Left ventricle myocardium inferior (tissue), 1 donor: ENCODE data around the gene SLC16A1. TPM values are rescaled to one million over a fixed set of nuclear protein-coding genes. Genes with fewer than 3 reads are reported as not detected.
A peak's percentile ranks its signal among the peaks of the same experiment; 100 is the strongest.

ENCODE experiments used
- DNase-seq: peaks from one replicate; pipeline ENCODE4 v3.0.0-alpha.2; 2020
- H3K27ac ChIP-seq: fragments of 200-600 bp; replicated peaks from 2 replicates; pipeline ENCODE4 v1.8.0; 2021
- H3K27me3 ChIP-seq: fragments of 200-600 bp; 2 replicates; pipeline ENCODE4 v1.8.0; 2021; ENCODE audit warnings: low read depth
- H3K36me3 ChIP-seq: fragments of 200-600 bp; 2 replicates; pipeline ENCODE4 v1.8.0; 2021
- H3K4me1 ChIP-seq: fragments of 200-600 bp; 2 replicates; pipeline ENCODE4 v1.8.0; 2021
- H3K4me3 ChIP-seq: fragments of 200-600 bp; 2 replicates; pipeline ENCODE4 v1.8.0; 2021; ENCODE audit warnings: mild to moderate bottlenecking, moderate library complexity
- H3K9me3 ChIP-seq: fragments of 200-600 bp; replicated peaks from 2 replicates; pipeline ENCODE4 v1.8.0; 2021
- intact Hi-C: fragments of 100-400 bp; cut with micrococcal nuclease; formaldehyde crosslinking; loops from one replicate; pipeline ENCODE4 v1.11.0; 2022
- total RNA-seq: library from RNA; stranded (reverse); fragmentation: NEBNext Ultra II Directional; extraction: Animal tissue kit (Norgen Biotek cat#: 25700); gene quantifications from one replicate; pipeline ENCODE4 v1.2.1, GENCODE V29; 2021
- TF ChIP-seq, protein P1 (sequence below): fragments of 200-600 bp; IDR thresholded peaks from 2 replicates; pipeline ENCODE4 v1.8.0; 2021; ENCODE audit warnings: antibody characterized with exemption, mild to moderate bottlenecking, borderline replicate concordance
- donor health status: DM: no; HTN: yes; CAD: no; lungs with severe emphysema.

The SLC16A1 gene
- total RNA-seq, 1 donor from 2014 or later = 154 TPM

DNA sequence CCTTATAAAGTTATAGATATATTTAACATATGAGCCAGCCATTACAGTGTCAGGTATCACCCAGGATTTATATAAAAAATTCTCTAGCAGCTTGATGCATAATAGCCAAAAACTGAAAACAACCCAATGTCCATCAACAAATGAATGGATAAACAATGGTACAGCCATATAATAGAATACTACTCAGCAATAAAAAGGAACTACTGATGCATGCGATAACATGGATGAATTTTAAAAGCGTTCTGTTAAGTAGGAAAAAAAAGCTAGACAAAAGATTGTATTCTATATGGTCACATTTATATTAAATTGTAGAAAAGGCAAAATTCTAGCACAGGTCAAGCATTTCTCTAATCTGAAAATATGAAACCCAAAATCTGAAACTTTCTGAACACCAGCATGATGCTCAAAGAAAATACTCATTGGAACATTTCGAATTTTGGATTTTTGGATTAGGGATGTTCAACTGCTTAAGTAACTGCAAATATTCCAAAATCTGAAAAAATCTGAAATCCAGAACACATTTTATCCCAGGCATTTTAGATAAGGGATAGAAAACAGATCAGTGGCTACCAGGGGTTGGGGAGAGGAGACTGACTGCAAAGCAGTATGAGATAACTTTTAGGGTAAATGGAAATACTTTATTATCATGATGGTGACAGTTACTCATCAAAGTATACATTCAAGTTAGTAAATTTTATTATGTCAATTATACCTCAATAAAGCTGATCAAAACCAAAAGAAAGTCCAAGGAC, 22.0 kb downstream of the SLC16A1 start:
- TF ChIP-seq, protein P1, sequence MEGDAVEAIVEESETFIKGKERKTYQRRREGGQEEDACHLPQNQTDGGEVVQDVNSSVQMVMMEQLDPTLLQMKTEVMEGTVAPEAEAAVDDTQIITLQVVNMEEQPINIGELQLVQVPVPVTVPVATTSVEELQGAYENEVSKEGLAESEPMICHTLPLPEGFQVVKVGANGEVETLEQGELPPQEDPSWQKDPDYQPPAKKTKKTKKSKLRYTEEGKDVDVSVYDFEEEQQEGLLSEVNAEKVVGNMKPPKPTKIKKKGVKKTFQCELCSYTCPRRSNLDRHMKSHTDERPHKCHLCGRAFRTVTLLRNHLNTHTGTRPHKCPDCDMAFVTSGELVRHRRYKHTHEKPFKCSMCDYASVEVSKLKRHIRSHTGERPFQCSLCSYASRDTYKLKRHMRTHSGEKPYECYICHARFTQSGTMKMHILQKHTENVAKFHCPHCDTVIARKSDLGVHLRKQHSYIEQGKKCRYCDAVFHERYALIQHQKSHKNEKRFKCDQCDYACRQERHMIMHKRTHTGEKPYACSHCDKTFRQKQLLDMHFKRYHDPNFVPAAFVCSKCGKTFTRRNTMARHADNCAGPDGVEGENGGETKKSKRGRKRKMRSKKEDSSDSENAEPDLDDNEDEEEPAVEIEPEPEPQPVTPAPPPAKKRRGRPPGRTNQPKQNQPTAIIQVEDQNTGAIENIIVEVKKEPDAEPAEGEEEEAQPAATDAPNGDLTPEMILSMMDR = no peak
- H3K4me1 ChIP-seq = peaks cover 57% of the 10 kb centered on the region
- H3K4me3 ChIP-seq = no peak overlapping the region
- H3K27ac ChIP-seq = no peak overlapping the region
- intact Hi-C loops = no loop called here
- no peaks in the 10 kb centered on the region for H3K27me3 ChIP-seq
- no peak for DNase-seq
- H3K36me3 ChIP-seq = peaks cover 3% of the 10 kb centered on the region
- no peaks in the 10 kb centered on the region for H3K9me3 ChIP-seq

DNA sequence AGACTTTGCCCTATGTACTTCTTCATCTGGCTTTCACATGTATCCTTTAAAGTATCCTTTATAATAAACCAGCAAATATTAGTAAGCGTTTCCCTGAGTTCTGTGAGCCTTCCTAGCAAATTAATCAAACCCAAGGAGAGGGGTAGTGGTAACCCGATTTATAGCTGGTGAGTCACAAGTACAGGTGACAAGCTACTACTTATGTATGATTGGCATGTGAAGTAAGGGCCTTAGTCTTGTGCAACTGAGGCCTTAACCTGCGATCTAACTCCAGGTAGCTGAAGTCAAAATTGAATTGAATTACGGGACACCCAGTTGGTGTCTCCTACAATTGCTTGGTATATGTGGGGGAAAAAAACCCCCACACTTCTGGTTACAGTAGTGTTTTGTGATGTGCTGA, 26.0 kb downstream of the SLC16A1 start:
- no peak for DNase-seq
- TF ChIP-seq, protein P1 = no peak
- intact Hi-C loops = no loop called here
- Histone ChIP-seq H3K27me3 (no peaks in the 10 kb centered on the region), H3K36me3 (peaks cover 8% of the 10 kb centered on the region), H3K9me3 (no peaks in the 10 kb centered on the region), H3K4me1 (peaks cover 44% of the 10 kb centered on the region), H3K4me3 (no peak overlapping the region), H3K27ac (no peak overlapping the region)

DNA sequence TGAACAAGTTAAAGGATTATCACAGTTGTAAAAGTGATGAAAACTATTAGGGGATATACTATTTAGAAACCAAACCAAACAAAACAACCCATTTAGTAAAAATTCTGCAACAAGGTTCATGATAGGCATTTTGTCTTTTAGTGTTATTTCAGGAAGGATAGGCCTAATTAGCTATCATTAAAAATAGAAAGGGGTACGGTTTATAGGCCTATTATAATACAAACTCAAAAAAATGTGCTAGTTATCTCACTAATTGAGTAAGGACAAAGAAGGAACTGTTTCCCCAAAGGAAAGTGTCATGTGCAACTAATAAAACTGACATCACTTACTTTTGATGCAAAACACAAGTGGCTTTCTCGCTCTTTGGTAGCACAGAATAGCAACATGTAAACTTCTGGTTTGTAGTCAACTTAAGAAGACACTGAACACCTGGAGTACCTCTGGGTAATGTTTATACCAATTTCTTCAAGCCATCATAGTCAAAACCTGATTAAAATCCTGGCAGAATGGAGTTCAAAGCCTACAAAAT, 28.5 kb downstream of the SLC16A1 start:
- TF ChIP-seq, protein P1 = no peak
- DNase-seq = no peak
- H3K4me1 ChIP-seq = peaks cover 53% of the 10 kb centered on the region
- intact Hi-C loops = no loop called here
- H3K9me3 ChIP-seq = no peaks in the 10 kb centered on the region
- H3K4me3 ChIP-seq = no peak overlapping the region
- no peak overlapping the region for H3K27ac ChIP-seq
- peaks cover 23% of the 10 kb centered on the region for H3K36me3 ChIP-seq
- no peaks in the 10 kb centered on the region for H3K27me3 ChIP-seq

DNA sequence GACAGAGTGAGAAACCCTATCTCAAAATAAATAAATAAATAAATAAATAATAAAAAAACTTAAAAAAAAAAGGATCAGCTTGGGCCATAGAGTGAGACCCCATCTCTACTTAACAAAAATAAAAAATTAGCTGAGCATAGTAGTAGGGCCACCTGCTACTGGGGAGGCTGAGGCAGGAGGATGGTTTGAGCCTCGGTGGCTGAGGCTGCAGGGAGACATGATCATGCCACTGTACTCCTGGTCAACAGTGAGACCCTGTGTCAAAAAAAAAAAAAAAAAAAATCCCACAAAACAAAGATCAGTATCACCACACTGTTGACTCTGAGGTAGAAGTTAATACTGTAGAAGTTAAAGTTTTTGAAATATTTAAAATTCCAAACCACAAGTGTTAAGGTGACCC, 29.1 kb downstream of the SLC16A1 start:
- no peaks in the 10 kb centered on the region for H3K27me3 ChIP-seq
- H3K4me1 ChIP-seq = peaks cover 55% of the 10 kb centered on the region
- no peaks in the 10 kb centered on the region for H3K9me3 ChIP-seq
- TF ChIP-seq, protein P1 = no peak
- no peak overlapping the region for H3K27ac ChIP-seq
- peaks cover 28% of the 10 kb centered on the region for H3K36me3 ChIP-seq
- DNase-seq = no peak
- no peak overlapping the region for H3K4me3 ChIP-seq
- intact Hi-C loops = no loop called here

DNA sequence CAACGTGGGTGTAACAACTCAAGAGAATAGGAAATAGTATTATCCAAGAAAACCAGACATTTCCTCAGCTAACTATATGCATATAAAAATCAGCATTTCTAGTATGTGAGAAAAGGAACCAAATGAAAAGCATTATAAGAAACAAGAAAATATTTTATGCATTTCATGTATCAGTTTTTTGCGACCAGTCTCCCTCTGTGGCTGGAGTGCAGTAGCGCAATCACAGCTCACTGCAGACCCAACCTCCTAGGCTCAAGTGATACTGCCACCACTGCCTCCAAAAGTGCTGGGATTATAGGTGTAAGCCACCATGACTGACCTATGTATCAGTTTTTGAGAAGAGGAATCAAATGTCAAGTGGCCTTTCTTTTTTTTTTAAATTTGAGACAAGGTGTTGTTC, 31.0 kb downstream of the SLC16A1 start:
- intact Hi-C loops = no loop called here
- Histone ChIP-seq H3K4me1 (peaks cover 56% of the 10 kb centered on the region), H3K27me3 (no peaks in the 10 kb centered on the region), H3K36me3 (peaks cover 36% of the 10 kb centered on the region), H3K27ac (no peak overlapping the region), H3K4me3 (no peak overlapping the region), H3K9me3 (no peaks in the 10 kb centered on the region)
- TF ChIP-seq, protein P1 = peak; percentile 20
- DNase-seq = no peak
